Stimulated activated CD8-positive, alpha-beta memory T cell treated with anti-CD3 and anti-CD28 coated beads, Interleukin-12 subunit alpha, Interleukin-12 subunit beta, amount 100 ng/mL, for 24 hours (primary cell): Measurements from ENCODE around the gene NCAN.

Source experiments
- DNase-seq: peaks from one replicate; pipeline ENCODE4 v3.0.0-alpha.2; 2020; ENCODE audit errors: extremely low read depth

Gene NCAN

GRCh38 chr19:19285686-19286085, 73.9 kb downstream of the NCAN start:
- DNase-seq, result no peak

- DNase-seq, result no peak
Observed at GRCh38 chr19:19292607-19293006, 80.8 kb downstream of the NCAN start.

- no peak for DNase-seq
Observed at GRCh38 chr19:19294914-19295313, 83.2 kb downstream of the NCAN start.

- DNase-seq, result no peak
Observed at GRCh38 chr19:19296953-19297689, 85.4 kb downstream of the NCAN start.

- DNase-seq, result no peak
Observed at GRCh38 chr19:19297759-19298158, 86.0 kb downstream of the NCAN start.

- DNase-seq, result no peak
Observed at GRCh38 chr19:19300613-19301012, 88.9 kb downstream of the NCAN start.
